Heart left ventricle (tissue), 16 donors: Measurements from ENCODE around the gene CCDC92. TPM values are rescaled to one million over a fixed set of nuclear protein-coding genes. Genes with fewer than 3 reads are reported as not detected.

Experiments
- ATAC-seq, 4 donors: fragments of 200-7000 bp; cut with Tn5 transposase; one replicate each; pipeline ENCODE4 v1.9.1; 2020 to 2022; ENCODE audit warnings: moderate library complexity in 4 of 4, mild to moderate bottlenecking in 3 of 4, moderate number of reproducible peaks in 1 of 4
- DNase-seq, 5 donors: peaks; one replicate each; pipeline ENCODE4 v3.0.0-alpha.2; 2020
- H3K27ac ChIP-seq, 12 donors: fragments of 200-600 bp; sonication (generic) in 4 of 12; one replicate each; pipeline versions ENCODE4 v1.5.0 to v1.8.0; 2016 to 2022; ENCODE audit warnings: mild to moderate bottlenecking in 2 of 12
- H3K27me3 ChIP-seq, 9 donors: fragments of 200-600 bp; sonication (generic) in 2 of 9; one replicate each; pipeline versions ENCODE4 v1.5.1 to v1.8.0; 2016 to 2022; ENCODE audit warnings: mild to moderate bottlenecking in 3 of 9
- H3K36me3 ChIP-seq, 9 donors: fragments of 200-600 bp; sonication (generic) in 2 of 9; one replicate each; pipeline versions ENCODE4 v1.5.0 to v1.8.0; 2018 to 2022; ENCODE audit warnings: mild to moderate bottlenecking in 2 of 9
- H3K4me1 ChIP-seq, 12 donors: fragments of 200-600 bp; sonication (generic) in 4 of 12; one replicate each; pipeline versions ENCODE4 v1.5.0 to v1.8.0; 2016 to 2022; ENCODE audit warnings: mild to moderate bottlenecking in 3 of 12
- H3K4me3 ChIP-seq, 12 donors: fragments of 200-600 bp; sonication (generic) in 4 of 12; one replicate each; pipeline versions ENCODE4 v1.5.0 to v1.8.0; 2017 to 2022; ENCODE audit warnings: mild to moderate bottlenecking in 9 of 12, moderate library complexity in 4 of 12
- H3K9me3 ChIP-seq, 12 donors: fragments of 200-600 bp; sonication (generic) in 4 of 12; one replicate each; pipeline versions ENCODE4 v1.5.0 to v1.8.0; 2016 to 2022; ENCODE audit warnings: mild to moderate bottlenecking in 1 of 12
- POLR2A ChIP-seq, 2 donors: fragments of 450-650 bp; IDR thresholded peaks; one replicate each; pipeline ENCODE4 v1.6.1; 2017; ENCODE audit warnings: antibody characterized with exemption in 2 of 2, mild to moderate bottlenecking in 2 of 2, moderate library complexity in 2 of 2
- WGBS, 4 donors: extraction: QIAGEN DNeasy Blood & Tissue Kit in 2 of 4; methylation state at CpG; one replicate each; pipeline versions ENCODE4 v1.1.5 to v1.1.7; 2013 to 2018; 5-methylcytosine and 5-hydroxymethylcytosine counted together
- intact Hi-C, 10 donors: fragments of 100-400 bp; cut with DNase I; formaldehyde crosslinking; loops; one replicate each; pipeline versions ENCODE4 v1.11.1 to v1.14.2; 2022
- polyA plus RNA-seq, 2 donors: library from polyadenylated mRNA; stranded (reverse); fragments of 200-250 nt; gene quantifications; one replicate each; pipeline ENCODE4 v1.2.3, GENCODE V29; 2013
- total RNA-seq, 9 donors: library from RNA; depleted of rRNA in 2 of 9; stranded (reverse); fragments of >200 nt in 2 of 9; fragmentation: NEBNext Ultra II Directional in 3 of 9; extraction: Animal tissue kit (Norgen Biotek cat#: 25700) in 3 of 9; gene quantifications; one replicate each; pipeline versions ENCODE4 v1.1.0 to v1.2.4, GENCODE V29; 2016 to 2023
- TF ChIP-seq, protein P1 (sequence below), 12 donors: fragments of 200-600 bp; sonication (generic) in 4 of 12; IDR thresholded peaks; one replicate each; pipeline versions ENCODE4 v1.5.0 to v1.8.0; 2018 to 2022; ENCODE audit warnings: antibody characterized with exemption in 12 of 12, mild to moderate bottlenecking in 5 of 12
- donor health status: ischemic (EF 13 %, LVEDD 7.1; RV severe dilation, severe dysfunction).
- donor health status: healthy with polysubstance abuse.
- donor health status: DM: no; HTN: yes; CAD: no.
- donor health status: DM: no; HTN: no; CAD: no.
- donor health status: ischemic (EF 25% LVEDD 6.9; RV normal size, moderate dysfunction).
- donor health status: ischemic (EF 25% LVEDD 5.7; RV mildly dilated, moderate dysfunction).
- donor health status: healthy.
- donor health status: DM: yes; HTN: yes; CAD: no.
- donor health status: ischemic (EF 35%, LVEDD 5.7; RV mildly dilated, moderate dysfunction).
- donor health status: nonischemic (EF 11% LVEDD 7.7; RV severe dilation, severe dysfunction).
- donor health status: DM: yes; HTN: yes; CAD: no.
- donor health status: PGD.
- donor health status: ischemic (EF 29% LVEDD 5.4; RV normal size, mild dysfunction).
- donor health status: nonischemic (EF 23%, LVEDD 6.1; RV moderate dilation, normal function).

The CCDC92 gene
- total and polyA plus RNA-seq, 11 donors, result 37.8 to 86.1 (median 58.1) TPM

GRCh38 chr12:123898673-123899072 is 74.0 kb downstream of the CCDC92 start:
- Histone ChIP-seq H3K27me3 (peaks cover 0 to 16% (median 0%) of the 10 kb centered on the region in 9 donors), H3K4me1 (no peaks in the 10 kb centered on the region), H3K36me3 (no peaks in the 10 kb centered on the region), H3K4me3 (no peak overlapping the region), H3K27ac (no peak overlapping the region), H3K9me3 (no peaks in the 10 kb centered on the region)
- WGBS, 4 donors, result 77 to 89% (median 86%) methylated on average over 14 to 18 of the region's 18 CpGs
- TF ChIP-seq, protein P1, sequence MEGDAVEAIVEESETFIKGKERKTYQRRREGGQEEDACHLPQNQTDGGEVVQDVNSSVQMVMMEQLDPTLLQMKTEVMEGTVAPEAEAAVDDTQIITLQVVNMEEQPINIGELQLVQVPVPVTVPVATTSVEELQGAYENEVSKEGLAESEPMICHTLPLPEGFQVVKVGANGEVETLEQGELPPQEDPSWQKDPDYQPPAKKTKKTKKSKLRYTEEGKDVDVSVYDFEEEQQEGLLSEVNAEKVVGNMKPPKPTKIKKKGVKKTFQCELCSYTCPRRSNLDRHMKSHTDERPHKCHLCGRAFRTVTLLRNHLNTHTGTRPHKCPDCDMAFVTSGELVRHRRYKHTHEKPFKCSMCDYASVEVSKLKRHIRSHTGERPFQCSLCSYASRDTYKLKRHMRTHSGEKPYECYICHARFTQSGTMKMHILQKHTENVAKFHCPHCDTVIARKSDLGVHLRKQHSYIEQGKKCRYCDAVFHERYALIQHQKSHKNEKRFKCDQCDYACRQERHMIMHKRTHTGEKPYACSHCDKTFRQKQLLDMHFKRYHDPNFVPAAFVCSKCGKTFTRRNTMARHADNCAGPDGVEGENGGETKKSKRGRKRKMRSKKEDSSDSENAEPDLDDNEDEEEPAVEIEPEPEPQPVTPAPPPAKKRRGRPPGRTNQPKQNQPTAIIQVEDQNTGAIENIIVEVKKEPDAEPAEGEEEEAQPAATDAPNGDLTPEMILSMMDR (IDR thresholded peaks at IDR 0.05), result no peak
- TF ChIP-seq POLR2A (IDR thresholded peaks at IDR 0.05), result no peak
- intact Hi-C loops, result no loop called here
- DNase-seq (no peak), ATAC-seq (no peak)

- TF ChIP-seq, protein P1 (IDR thresholded peaks at IDR 0.05), result no peak
- TF ChIP-seq POLR2A (IDR thresholded peaks at IDR 0.05), result no peak
- ATAC-seq, result no peak
Measured at GRCh38 chr12:123897221-123897620, 75.4 kb downstream of the CCDC92 start.

GRCh38 chr12:123896767-123897166 is 75.9 kb downstream of the CCDC92 start:
- intact Hi-C loops, result no loop called here
- Histone ChIP-seq H3K4me3 (no peak overlapping the region), H3K27me3 (peaks cover 0 to 29% (median 0%) of the 10 kb centered on the region in 9 donors), H3K4me1 (no peaks in the 10 kb centered on the region), H3K9me3 (no peaks in the 10 kb centered on the region), H3K27ac (no peak overlapping the region), H3K36me3 (no peaks in the 10 kb centered on the region)
- ATAC-seq (no peak), DNase-seq (no peak)
- no peak for TF ChIP-seq POLR2A (IDR thresholded peaks at IDR 0.05)
- TF ChIP-seq, protein P1 (IDR thresholded peaks at IDR 0.05), result no peak
- 61 to 75% (median 69%) methylated on average over 8 of the region's 8 CpGs for WGBS, 4 donors

More at GRCh38 chr12:123897221-123897620, 75.4 kb downstream of the CCDC92 start:
- H3K4me3 ChIP-seq, result no peak overlapping the region
- no peaks in the 10 kb centered on the region for H3K36me3 ChIP-seq
- H3K27me3 ChIP-seq, result peaks cover 0 to 29% (median 0%) of the 10 kb centered on the region in 9 donors
- intact Hi-C loops, result no loop called here
- no peaks in the 10 kb centered on the region for H3K9me3 ChIP-seq
- H3K27ac ChIP-seq, result no peak overlapping the region
- 83 to 88% (median 86%) methylated on average over 5 of the region's 5 CpGs for WGBS, 4 donors
- H3K4me1 ChIP-seq, result no peaks in the 10 kb centered on the region
- DNase-seq, result no peak

DNA sequence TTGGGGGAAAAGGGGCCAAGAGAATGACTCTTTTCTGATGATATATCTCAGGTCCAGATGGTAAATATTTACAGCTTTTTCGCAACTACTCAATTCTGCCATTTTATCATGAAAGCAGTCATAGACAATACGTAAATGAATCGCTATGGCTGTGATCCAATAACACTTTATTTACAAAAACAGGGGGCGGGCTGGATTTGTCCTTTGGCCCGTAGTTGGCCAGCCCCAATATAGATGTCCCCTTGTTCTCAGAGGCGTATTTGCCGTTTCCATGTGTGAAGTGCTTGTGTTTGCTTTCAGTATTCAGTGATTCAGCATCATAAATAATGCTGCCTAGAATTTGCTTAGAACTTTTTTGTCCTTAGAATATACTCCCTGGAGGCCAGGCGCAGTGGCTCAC is 77.2 kb downstream of the CCDC92 start:
- peaks cover 0 to 40% (median 0%) of the 10 kb centered on the region in 9 donors for H3K27me3 ChIP-seq
- no peak for TF ChIP-seq POLR2A (IDR thresholded peaks at IDR 0.05)
- TF ChIP-seq, protein P1 (IDR thresholded peaks at IDR 0.05), result no peak
- 88 to 93% (median 91%) methylated on average over 8 of the region's 8 CpGs for WGBS, 4 donors

More for the DNA sequence above, 77.2 kb downstream of the CCDC92 start:
- no peak overlapping the region for H3K4me3 ChIP-seq
- no peaks in the 10 kb centered on the region for H3K4me1 ChIP-seq
- DNase-seq (no peak), ATAC-seq (no peak)
- intact Hi-C loops, result no loop called here
- H3K27ac ChIP-seq, result no peak overlapping the region
- H3K9me3 ChIP-seq, result no peaks in the 10 kb centered on the region
- H3K36me3 ChIP-seq, result no peaks in the 10 kb centered on the region
